COR-L47 (cell line): Measurements from ENCODE around the gene SERPINI2.

Experiments
- DNase-seq: peaks from one replicate; lab custom pipeline; 2025; lab: John Stamatoyannopoulos, UW

The SERPINI2 gene

GRCh38 chr3:167473863-167474262, at the start of gene SERPINI2:
Gene SERPINI2 (minus strand): TSS chr3:167474042. CDS start chr3:167471834, 2,208 bp downstream.
- no peak for DNase-seq

GRCh38 chr3:167521006-167521355, 47.1 kb upstream of the SERPINI2 start:
- no peak for DNase-seq

GRCh38 chr3:167520266-167521005, 46.6 kb upstream of the SERPINI2 start:
- DNase-seq = no peak

GRCh38 chr3:167507954-167508353, 34.1 kb upstream of the SERPINI2 start:
- DNase-seq = no peak

- no peak for DNase-seq
Measured at GRCh38 chr3:167502401-167502800, 28.6 kb upstream of the SERPINI2 start.

GRCh38 chr3:167501941-167502340, 28.1 kb upstream of the SERPINI2 start:
- no peak for DNase-seq

- DNase-seq = no peak
Measured at GRCh38 chr3:167497903-167498302, 24.1 kb upstream of the SERPINI2 start.

GRCh38 chr3:167493244-167493643, 19.4 kb upstream of the SERPINI2 start:
- DNase-seq = no peak

- no peak for DNase-seq
Measured at GRCh38 chr3:167491621-167492020, 17.8 kb upstream of the SERPINI2 start.

GRCh38 chr3:167489571-167489970, 15.7 kb upstream of the SERPINI2 start:
- DNase-seq = no peak

- no peak for DNase-seq
Measured at GRCh38 chr3:167487556-167487955, 13.7 kb upstream of the SERPINI2 start.

GRCh38 chr3:167484551-167484950, 10.7 kb upstream of the SERPINI2 start:
- DNase-seq = no peak

- no peak for DNase-seq
Measured at GRCh38 chr3:167483708-167484475, 10.1 kb upstream of the SERPINI2 start.

- DNase-seq = no peak
Measured at GRCh38 chr3:167481164-167481563, 7.3 kb upstream of the SERPINI2 start.

- no peak for DNase-seq
Measured at GRCh38 chr3:167480748-167481147, 6.9 kb upstream of the SERPINI2 start.

- no peak for DNase-seq
Measured at GRCh38 chr3:167469381-167469780, 4.5 kb downstream of the SERPINI2 start.

GRCh38 chr3:167467848-167468611, 5.8 kb downstream of the SERPINI2 start:
- no peak for DNase-seq

- no peak for DNase-seq
Measured at GRCh38 chr3:167466966-167467365, 6.9 kb downstream of the SERPINI2 start.

- DNase-seq = no peak
Measured at GRCh38 chr3:167456157-167456799, 17.6 kb downstream of the SERPINI2 start.

GRCh38 chr3:167453815-167454214, 20.0 kb downstream of the SERPINI2 start:
- DNase-seq = no peak

GRCh38 chr3:167451282-167451681, 22.6 kb downstream of the SERPINI2 start:
- no peak for DNase-seq

GRCh38 chr3:167450675-167451074, 23.2 kb downstream of the SERPINI2 start:
- no peak for DNase-seq
